GM12872 (cell line): Measurements from ENCODE around the gene HCFC1.
A peak's percentile ranks its signal among the peaks of the same experiment; 100 is the strongest.

ENCODE experiments used
- TF ChIP-seq, protein P1 (sequence below): IDR thresholded peaks from 3 replicates; pipeline ENCODE4 v1.5.1; 2011; ENCODE audit warnings: low read depth, mild to moderate bottlenecking, low read length, moderate library complexity; ENCODE audit not compliant: insufficient read depth

The HCFC1 gene

DNA sequence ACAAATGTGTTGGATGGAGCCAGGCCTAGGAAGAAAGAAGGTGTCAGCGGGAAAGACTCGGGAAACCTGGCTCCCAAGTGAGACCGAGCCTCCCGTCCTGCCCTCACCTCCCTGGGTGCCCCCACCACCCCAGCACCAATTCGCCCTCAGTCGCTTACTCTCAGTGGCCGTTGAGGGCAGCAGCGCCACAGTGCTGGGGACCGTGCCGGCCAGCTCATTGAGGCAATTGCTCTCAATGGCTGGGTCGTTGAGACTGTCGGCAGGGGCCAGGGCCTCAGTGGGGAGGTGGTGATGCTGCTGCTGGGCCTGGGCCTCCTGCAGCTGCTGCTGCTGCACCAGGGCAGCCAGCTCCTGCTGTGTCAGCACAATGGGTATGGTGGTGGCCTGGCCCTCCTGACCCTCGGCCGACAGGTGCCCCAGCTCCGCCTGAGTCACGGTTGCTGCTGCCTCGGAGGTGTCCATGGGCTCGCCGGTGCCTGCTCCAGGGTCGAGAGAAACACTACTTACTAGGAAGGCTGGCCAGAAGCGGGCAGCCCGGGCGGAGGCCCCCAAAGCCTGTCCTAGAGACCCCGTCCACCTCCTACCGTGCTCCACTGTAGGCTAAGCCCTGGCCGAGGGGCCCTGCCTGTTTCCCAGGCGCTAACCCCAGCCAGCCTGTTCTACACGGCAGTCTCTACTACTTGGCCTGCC is 19.8 kb downstream of the HCFC1 start:
- TF ChIP-seq, protein P1, sequence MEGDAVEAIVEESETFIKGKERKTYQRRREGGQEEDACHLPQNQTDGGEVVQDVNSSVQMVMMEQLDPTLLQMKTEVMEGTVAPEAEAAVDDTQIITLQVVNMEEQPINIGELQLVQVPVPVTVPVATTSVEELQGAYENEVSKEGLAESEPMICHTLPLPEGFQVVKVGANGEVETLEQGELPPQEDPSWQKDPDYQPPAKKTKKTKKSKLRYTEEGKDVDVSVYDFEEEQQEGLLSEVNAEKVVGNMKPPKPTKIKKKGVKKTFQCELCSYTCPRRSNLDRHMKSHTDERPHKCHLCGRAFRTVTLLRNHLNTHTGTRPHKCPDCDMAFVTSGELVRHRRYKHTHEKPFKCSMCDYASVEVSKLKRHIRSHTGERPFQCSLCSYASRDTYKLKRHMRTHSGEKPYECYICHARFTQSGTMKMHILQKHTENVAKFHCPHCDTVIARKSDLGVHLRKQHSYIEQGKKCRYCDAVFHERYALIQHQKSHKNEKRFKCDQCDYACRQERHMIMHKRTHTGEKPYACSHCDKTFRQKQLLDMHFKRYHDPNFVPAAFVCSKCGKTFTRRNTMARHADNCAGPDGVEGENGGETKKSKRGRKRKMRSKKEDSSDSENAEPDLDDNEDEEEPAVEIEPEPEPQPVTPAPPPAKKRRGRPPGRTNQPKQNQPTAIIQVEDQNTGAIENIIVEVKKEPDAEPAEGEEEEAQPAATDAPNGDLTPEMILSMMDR: no peak

DNA sequence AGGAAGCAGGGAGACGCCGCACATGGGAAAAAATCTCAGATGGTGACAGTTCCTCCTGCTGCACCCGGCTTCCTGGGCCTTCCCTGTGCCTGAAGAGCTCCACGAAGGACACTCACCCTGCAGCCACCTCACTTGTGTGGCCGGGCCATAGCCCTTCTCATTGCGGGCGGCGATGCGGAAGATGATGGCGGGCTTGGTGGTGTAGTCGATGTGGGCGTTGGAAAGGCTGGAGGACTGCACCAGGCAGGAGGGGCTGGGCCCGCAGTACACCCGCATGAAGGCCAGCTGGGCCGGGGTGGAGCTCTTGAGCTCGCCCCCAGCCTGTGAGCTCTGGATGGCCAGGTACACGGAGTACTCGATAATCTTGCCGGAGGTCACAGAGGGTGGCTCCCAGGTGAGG is 21.5 kb downstream of the HCFC1 start:
- TF ChIP-seq, protein P1: no peak

DNA sequence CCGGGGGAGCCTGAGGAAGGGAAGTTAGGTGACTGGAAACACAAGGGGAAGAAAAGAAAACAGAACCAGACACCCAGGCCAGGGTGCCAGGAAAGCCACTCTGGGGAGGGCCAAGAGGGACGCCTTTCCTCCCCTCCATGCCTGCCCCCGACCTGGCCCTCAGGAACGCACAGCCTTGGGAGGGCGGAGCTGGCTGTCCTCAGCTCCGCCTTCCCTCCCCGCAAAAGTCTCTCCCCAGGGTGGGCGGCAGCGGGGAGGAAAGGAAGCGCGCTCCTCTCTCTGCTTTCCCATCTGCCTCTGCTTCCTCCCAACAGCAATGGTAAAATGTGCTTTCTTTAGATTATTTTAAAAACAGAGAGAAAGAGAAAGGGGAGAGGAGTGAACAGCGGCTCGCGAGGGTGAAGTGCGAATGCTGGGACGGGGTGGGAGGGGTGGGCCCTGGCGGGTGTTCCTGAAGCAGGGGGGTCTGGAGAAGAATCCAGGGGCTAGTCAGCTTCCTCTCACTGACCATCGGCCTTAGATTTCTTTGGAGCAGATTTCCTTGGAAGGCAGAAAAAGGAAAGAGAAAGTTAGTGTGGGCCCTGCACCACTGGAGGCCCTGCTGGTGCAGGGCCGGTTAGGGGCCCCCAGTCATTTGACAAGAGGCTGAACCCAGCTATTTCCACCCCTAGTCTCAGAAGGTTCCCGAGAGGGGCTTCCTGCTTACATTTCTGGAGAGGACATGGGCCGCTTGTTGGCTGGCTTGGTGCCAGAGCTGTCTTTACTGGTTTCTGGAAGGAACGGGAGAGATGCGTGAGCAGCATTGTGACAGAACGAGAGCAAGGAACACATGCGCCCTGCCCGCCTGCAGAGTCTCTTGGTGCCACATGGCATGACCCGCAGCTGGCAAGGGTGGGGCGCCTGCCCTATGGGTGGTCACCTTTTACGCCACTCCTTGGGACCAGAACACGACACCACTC is 22.5 kb downstream of the HCFC1 start:
- TF ChIP-seq, protein P1: no peak

DNA sequence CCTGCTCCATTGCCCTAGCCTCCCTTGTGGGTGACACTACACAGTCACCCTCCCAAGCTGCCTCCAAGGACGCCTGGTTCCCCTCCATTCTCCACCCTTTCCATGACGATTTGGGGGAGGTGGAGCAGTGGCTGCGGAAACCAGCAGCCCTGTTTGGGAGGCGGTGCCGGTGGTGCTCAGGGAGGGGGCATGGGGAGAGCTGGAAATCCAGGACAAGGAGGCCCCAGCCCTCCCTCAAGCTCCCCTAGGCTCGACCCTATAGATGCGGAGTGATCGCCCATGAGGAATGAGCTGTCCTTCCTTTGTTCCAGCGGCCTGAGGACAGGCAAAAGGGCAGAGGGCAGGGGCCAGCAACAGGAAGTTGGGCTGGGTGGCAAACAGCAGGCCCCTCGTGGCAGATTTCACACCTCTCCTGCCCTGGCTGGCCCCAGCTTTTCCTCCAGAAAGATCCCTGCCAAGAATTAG is 23.6 kb downstream of the HCFC1 start:
- TF ChIP-seq, protein P1: no peak

DNA sequence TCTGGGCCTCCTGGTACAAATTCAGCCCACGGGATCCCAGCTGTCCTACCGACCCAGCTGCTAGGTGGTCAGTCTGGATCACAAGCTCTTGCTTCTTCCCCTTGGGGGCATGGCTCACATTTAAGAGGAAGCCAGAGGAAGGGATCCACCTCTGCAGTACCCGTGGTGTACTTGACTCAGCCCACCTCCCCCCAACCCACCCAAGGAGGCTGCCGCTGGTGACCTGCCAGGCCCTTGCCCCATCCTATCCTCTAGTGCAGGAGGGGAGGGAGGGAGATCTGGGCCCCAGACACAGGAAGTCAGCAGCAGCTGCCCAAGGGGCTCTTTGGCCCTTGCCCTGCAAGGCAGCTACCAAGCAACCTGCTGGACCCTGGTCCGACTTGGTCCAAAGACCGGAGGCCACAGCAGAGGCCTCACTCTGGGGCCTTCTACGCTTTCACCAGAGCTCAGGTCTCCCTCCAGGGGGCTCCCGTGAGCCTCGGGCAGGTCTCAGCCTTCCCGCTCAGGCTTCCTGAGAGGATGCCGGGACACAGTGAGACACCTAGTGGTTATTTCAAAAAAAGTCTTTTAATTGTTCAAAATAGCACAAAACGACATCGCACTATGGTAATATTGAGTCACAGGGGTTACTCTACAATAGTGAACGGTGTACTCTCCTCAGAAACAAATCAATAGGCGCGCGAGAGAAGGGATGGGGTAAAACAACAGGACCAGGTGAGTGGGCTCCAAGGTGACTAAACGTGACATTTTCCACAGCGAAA is 24.4 kb downstream of the HCFC1 start:
- TF ChIP-seq, protein P1: peak; percentile 89

DNA sequence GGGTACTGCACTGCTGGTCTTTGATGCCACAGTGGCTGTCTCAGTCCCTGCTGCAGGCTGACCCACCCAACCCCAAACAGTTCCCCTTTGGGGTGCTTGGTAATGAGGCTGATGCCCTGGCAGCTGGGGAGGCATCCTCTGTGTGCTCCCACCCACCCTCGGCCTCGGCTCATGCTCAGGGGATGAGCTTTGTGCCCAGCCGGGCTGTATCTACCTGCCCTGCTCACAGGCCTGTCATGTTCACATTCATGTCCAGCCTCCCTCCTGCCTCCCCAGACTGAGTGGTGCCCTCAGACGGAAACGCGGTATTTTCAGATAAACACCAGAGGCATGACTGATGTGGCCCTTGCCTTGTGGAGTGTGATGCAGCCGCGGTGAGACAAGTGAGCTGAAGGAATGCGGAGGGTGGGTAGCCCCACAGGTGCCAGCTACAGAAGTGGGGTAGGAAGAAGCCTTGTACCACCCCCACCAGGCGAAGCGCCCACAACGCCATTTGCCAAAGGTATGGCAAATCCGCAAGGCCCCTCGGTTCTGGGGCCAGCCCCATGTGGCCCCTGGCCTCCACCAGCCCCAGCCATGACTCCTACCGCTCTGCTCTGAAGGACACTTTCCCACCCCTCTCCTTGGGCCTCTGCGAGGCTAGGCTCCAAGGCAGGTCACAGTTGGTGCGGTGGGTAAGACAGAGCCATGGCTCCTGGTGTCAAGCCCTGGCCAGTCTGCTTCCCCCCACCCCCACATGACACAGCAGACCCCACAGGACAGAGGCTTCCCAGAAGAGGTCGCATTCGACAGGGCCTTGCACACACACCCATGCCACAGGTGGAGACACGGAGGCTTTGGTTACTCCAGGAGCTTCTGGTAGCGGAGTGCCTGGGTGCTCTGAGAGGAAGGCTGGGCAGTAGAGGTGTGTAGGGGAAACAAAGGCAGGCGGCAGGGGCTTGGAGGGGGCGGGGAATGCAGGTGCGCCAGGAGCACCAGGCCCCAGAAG is 25.4 kb downstream of the HCFC1 start:
- TF ChIP-seq, protein P1: no peak
